ENCODE measurements around the gene PROM2. TPM values are rescaled to one million over a fixed set of nuclear protein-coding genes. Genes with fewer than 3 reads are reported as not detected.

Gene PROM2
- total RNA-seq, 1 donor from 2014 or later = 5.4 TPM

DNA sequence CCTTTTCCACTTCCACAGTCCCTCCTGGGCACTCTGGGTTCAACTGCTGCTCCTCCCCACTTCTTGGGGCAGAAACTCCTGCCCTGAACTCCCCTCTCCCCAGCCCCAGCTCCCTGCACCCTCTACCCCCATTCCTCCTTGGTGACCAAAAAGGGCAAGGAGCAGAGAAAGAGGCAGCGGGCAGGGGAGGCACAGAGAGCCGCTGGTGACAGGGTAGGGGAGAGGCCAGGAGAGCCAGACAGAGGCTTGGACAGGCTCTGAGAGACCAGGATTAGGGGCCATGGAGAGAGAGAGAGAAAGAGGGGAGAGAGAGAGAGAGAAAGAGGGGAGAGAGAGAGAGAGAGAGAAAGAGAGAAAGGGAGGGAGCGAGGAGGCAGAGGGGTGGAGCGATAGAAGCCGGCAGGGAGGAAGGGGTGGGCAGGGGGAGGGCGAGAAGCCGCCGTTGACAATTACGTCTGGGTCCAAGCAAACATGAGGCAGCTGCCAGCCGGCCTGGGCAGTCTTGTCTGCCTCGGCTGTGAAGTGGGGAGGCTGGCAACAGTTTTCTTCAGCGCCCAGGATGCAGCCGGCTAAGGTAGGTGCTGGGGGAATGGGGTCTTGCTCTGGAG, 22.7 kb downstream of the PROM2 start, which contains the start of gene KCNIP3:
Gene KCNIP3, plus strand, starts transcription at position 468 of the 608 bp plus-strand sequence. Its CDS starts 92 bp downstream, at position 560.
- peaks cover 5% of the 10 kb centered on the region for H3K9me3 Mint-ChIP-seq (ENCODE audit: unreplicated experiment)
- H3K4me3 Mint-ChIP-seq (ENCODE audit: unreplicated experiment) = peak within 1 kb of the TSS; percentile 74
- TF ChIP-seq, protein P1, sequence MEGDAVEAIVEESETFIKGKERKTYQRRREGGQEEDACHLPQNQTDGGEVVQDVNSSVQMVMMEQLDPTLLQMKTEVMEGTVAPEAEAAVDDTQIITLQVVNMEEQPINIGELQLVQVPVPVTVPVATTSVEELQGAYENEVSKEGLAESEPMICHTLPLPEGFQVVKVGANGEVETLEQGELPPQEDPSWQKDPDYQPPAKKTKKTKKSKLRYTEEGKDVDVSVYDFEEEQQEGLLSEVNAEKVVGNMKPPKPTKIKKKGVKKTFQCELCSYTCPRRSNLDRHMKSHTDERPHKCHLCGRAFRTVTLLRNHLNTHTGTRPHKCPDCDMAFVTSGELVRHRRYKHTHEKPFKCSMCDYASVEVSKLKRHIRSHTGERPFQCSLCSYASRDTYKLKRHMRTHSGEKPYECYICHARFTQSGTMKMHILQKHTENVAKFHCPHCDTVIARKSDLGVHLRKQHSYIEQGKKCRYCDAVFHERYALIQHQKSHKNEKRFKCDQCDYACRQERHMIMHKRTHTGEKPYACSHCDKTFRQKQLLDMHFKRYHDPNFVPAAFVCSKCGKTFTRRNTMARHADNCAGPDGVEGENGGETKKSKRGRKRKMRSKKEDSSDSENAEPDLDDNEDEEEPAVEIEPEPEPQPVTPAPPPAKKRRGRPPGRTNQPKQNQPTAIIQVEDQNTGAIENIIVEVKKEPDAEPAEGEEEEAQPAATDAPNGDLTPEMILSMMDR (IDR thresholded peaks at IDR 0.05; ENCODE audit: partially characterized antibody, unreplicated experiment) = no peak
- peaks cover 6% of the 10 kb centered on the region for H3K36me3 Mint-ChIP-seq (ENCODE audit: unreplicated experiment)
- peaks cover 2% of the 10 kb centered on the region for H3K27me3 Mint-ChIP-seq (ENCODE audit: unreplicated experiment)
- peak within 1 kb of the TSS; percentile 71 for H3K27ac Mint-ChIP-seq (ENCODE audit: unreplicated experiment)
- peak; percentile 52 for DNase-seq
- H3K4me1 Mint-ChIP-seq (ENCODE audit: low read depth, unreplicated experiment) = peaks cover 5% of the 10 kb centered on the region

DNA sequence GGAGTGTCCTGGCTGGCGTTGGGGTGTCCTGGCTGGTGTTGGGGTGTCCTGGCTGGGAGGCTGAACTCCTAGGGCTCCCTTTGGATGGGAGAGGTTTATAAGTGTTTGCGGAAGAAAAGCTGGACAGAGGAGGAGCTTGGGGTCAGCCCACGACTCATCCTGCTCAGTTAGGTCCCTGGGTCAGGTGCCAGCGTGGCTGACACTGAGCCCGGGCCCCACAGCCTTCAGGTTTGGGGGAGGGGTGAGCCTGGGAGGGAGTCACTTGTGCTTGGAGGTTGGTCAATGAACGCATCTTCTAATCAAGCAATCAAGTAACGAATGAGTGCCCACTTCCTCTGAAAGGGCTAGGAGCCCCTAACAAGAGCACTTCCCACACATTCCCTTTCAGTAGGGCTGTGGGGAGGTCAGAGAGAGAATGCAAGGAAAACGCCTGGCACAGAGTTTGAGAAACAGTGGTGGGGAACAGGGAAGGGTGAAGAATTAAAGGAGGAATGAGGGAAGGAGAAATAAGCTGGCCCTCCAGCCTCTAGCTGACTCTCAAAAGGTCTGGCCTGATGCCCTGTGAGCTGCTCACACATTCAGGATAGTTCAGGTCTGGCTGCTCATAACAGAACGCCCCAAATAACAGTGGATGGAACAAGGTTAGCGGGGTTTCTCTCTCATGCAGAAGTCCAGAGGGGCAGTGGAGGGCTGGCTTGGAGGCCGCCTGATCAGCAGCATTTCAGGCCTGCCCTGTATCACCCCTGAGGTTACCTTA, 23.6 kb downstream of the PROM2 start:
- DNase-seq = no peak
- H3K4me1 Mint-ChIP-seq (ENCODE audit: low read depth, unreplicated experiment) = peaks cover 7% of the 10 kb centered on the region
- H3K27ac Mint-ChIP-seq (ENCODE audit: unreplicated experiment) = peak overlapping the region; percentile 71
- peak overlapping the region; percentile 74 for H3K4me3 Mint-ChIP-seq (ENCODE audit: unreplicated experiment)
- H3K27me3 Mint-ChIP-seq (ENCODE audit: unreplicated experiment) = peaks cover 2% of the 10 kb centered on the region
- no peaks in the 10 kb centered on the region for H3K36me3 Mint-ChIP-seq (ENCODE audit: unreplicated experiment)
- peaks cover 5% of the 10 kb centered on the region for H3K9me3 Mint-ChIP-seq (ENCODE audit: unreplicated experiment)
- TF ChIP-seq, protein P1 (IDR thresholded peaks at IDR 0.05; ENCODE audit: partially characterized antibody, unreplicated experiment) = no peak

DNA sequence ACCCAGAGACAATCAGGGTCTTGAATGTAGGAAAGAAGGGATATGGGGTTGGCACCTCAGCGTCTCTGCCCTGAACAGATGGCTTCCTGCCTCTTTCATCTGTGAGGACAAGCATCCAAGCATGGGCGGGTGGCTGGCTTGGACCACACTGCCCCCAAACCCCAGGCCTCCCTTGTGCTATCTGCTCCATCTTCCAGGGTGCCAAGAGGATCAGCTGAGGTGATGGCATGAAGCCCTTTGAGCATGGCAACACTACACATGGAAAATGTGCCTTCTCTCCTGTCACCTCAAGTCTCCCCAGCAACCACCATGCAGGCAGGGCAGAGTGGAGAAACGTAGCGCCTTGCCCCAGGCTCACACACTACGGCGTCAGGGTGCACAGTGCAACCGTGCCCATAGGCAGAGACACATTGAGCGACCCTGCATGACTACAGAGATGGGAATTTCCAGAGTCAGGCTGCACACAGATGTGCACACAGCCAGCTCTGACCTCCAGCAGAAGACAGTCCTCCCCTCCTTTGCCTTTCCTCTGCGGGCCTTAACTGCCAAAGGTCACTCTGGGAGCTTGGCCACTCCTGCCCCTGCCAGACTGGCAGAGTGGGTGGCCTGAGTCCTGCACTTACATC, 24.4 kb downstream of the PROM2 start:
- TF ChIP-seq, protein P1 (IDR thresholded peaks at IDR 0.05; ENCODE audit: partially characterized antibody, unreplicated experiment) = no peak
- H3K27ac Mint-ChIP-seq (ENCODE audit: unreplicated experiment) = no peak overlapping the region
- no peak for DNase-seq
- H3K36me3 Mint-ChIP-seq (ENCODE audit: unreplicated experiment) = no peaks in the 10 kb centered on the region
- peaks cover 2% of the 10 kb centered on the region for H3K27me3 Mint-ChIP-seq (ENCODE audit: unreplicated experiment)
- no peak overlapping the region for H3K4me3 Mint-ChIP-seq (ENCODE audit: unreplicated experiment)
- peaks cover 13% of the 10 kb centered on the region for H3K4me1 Mint-ChIP-seq (ENCODE audit: low read depth, unreplicated experiment)
- H3K9me3 Mint-ChIP-seq (ENCODE audit: unreplicated experiment) = peaks cover 8% of the 10 kb centered on the region

DNA sequence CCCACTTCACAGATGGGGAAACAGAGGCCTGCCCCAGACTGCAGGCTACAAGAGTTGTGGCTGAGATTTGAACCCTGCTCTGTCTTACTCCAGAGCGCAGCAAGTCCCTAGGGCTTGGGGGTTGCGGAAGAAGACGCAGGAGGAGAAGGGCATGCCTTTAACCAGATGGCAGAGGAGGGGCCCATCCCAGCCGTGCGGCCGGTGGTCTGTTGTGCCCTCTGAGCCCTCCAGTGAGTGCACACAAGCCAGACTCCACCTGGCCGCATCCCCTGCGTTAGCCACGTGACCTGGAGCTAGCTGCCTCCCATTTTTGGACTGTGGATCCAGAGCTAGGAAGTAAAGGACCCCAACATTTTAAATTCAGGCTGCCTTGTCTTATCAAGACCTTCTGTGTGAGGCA, 25.7 kb downstream of the PROM2 start:
- Mint-ChIP-seq H3K27me3 (ENCODE audit: unreplicated experiment) (peaks cover 2% of the 10 kb centered on the region), H3K9me3 (ENCODE audit: unreplicated experiment) (peaks cover 9% of the 10 kb centered on the region), H3K36me3 (ENCODE audit: unreplicated experiment) (no peaks in the 10 kb centered on the region), H3K4me1 (ENCODE audit: low read depth, unreplicated experiment) (peaks cover 18% of the 10 kb centered on the region), H3K4me3 (ENCODE audit: unreplicated experiment) (no peak overlapping the region), H3K27ac (ENCODE audit: unreplicated experiment) (no peak overlapping the region)
- DNase-seq = no peak
- TF ChIP-seq, protein P1 (IDR thresholded peaks at IDR 0.05; ENCODE audit: partially characterized antibody, unreplicated experiment) = no peak
